NB4 (cell line): Measurements from ENCODE around the gene BRD1.

Experiments used
- DNase-seq: peaks from one replicate; pipeline ENCODE4 v3.0.0; 2010; ENCODE audit warnings: low read depth
- H3K4me3 ChIP-seq: one replicate; pipeline ENCODE4 v1.5.1; 2011; ENCODE audit warnings: mild to moderate bottlenecking, low read depth, low read length, moderate library complexity
- MYC ChIP-seq: IDR thresholded peaks from 2 replicates; pipeline ENCODE4 v1.6.1; 2011; ENCODE audit warnings: low read depth, low read length
- POLR2A ChIP-seq: IDR thresholded peaks from 2 replicates; pipeline ENCODE4 v1.6.1; 2011; ENCODE audit warnings: mild to moderate bottlenecking; ENCODE audit not compliant: insufficient read length; ENCODE audit errors: extremely low read depth
- TF ChIP-seq, protein P1 (sequence below): IDR thresholded peaks from 2 replicates; pipeline ENCODE4 v1.6.1; 2011; ENCODE audit warnings: low read depth, low read length
- TF ChIP-seq, protein P2 (sequence below): IDR thresholded peaks from one replicate; pipeline ENCODE4 v1.5.1; 2012; ENCODE audit warnings: low read depth, low read length

The BRD1 gene

DNA sequence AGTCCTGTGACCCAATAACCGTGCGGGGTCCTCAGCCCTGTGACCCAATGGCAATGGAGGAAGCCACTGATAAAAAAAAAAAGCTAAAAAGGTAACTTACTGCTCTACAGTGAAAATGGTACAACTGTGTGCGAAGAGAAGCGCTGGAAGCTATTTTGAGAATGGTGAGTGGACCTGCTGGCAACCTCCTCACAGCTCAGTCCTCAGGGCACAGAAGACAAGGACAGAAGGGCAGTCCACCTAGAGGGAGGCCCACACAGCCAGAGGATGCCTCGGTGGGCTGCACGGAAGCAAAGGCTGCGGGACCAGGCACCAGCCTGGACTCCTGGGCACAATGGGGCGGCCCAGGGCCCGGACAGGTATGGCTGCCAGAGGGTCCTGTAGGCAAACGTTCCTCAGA lies 35.6 kb downstream of the BRD1 start:
- DNase-seq: no peak
- TF ChIP-seq POLR2A (no peak), MYC (no peak)
- TF ChIP-seq, protein P1, sequence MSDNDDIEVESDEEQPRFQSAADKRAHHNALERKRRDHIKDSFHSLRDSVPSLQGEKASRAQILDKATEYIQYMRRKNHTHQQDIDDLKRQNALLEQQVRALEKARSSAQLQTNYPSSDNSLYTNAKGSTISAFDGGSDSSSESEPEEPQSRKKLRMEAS: no peak
- TF ChIP-seq, protein P2, sequence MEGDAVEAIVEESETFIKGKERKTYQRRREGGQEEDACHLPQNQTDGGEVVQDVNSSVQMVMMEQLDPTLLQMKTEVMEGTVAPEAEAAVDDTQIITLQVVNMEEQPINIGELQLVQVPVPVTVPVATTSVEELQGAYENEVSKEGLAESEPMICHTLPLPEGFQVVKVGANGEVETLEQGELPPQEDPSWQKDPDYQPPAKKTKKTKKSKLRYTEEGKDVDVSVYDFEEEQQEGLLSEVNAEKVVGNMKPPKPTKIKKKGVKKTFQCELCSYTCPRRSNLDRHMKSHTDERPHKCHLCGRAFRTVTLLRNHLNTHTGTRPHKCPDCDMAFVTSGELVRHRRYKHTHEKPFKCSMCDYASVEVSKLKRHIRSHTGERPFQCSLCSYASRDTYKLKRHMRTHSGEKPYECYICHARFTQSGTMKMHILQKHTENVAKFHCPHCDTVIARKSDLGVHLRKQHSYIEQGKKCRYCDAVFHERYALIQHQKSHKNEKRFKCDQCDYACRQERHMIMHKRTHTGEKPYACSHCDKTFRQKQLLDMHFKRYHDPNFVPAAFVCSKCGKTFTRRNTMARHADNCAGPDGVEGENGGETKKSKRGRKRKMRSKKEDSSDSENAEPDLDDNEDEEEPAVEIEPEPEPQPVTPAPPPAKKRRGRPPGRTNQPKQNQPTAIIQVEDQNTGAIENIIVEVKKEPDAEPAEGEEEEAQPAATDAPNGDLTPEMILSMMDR: no peak
- H3K4me3 ChIP-seq: no peak overlapping the region

DNA sequence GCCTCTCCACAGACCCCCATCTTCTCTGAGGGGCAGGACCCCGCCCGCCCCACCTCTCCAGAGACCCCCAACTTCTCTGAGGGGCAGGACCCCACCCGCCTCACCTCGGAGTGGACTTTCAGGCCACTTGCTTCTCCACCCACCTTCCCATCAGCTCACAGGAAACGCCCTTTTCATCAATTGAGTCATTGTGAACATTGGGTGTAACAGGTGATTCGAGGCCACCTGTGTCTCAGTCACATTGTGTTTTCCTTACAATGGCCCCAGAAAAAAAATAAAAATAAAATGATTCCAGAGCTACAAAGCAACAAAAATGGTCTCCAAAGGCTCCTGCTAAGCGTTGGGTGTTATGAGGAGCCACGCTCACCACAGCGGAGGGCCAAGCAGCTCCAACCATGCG lies 36.0 kb downstream of the BRD1 start:
- DNase-seq: no peak
- TF ChIP-seq, protein P1: no peak
- TF ChIP-seq, protein P2: no peak
- TF ChIP-seq POLR2A: no peak
- TF ChIP-seq MYC: no peak
- H3K4me3 ChIP-seq: no peak overlapping the region

DNA sequence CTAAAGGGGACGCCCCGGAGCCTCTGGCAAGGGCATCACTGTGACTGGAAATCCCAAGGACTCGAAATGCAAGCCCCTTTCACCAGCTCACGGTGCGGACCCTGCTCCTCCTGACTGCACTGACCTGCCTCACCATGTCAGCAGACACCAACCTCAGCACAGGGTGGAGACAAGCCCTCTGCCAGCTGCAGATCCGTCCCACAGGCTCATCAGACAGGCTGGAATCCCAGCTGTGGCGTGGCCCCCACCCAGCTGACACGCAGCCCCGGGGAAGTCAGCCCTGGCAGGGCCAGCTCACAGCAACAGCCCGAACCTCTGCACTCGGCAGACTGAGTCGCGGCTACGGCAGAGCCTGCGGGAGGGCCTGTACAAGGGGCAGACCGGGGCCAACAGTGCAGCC lies 36.8 kb downstream of the BRD1 start:
- no peak for DNase-seq
- no peak overlapping the region for H3K4me3 ChIP-seq
- TF ChIP-seq, protein P1: no peak
- TF ChIP-seq MYC (no peak), POLR2A (no peak)
- TF ChIP-seq, protein P2: no peak

DNA sequence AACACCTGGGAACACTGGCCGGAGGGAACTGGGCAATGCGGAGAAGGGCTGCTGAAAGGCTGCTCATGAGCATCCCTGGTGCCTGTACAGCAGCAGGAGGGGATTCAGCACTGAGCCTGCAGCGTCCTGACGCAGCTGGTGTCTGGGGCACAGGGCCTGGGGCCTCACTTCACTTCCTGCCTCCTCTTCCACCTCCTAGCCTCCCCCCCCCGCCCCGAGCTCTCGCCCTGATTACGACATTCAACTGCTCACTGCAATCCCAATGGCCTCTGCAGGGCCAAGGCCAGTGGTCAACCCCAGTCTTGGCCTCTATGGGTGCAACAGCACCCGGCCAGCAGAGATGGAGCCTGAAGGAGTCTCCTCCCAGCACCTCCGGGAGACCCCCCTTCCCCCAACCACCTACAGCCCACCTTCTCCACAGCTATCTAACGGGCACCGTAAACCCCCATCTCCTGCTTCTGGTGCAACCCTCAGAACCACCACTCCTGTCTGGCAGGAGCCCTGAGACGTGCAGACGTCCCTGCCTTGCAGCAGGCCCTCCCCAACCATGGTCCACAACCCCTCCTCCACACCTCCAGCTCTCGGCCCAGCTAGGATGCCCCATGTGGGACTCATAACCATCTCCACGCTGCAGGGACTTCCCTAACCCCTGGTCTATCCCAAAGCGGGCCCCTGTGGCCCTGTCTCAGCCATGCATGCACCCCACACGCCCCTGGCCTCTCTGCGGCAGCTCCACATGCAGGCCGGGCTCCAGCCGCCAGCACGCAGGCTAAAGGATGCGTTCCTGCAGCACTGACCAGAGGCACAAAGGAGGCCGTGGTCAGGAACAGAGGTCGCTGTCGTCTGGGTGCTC lies 38.2 kb downstream of the BRD1 start:
- peak; percentile 94 for DNase-seq
- TF ChIP-seq POLR2A (peak; percentile 21), MYC (no peak; the same call in none of the 2 replicates)
- TF ChIP-seq, protein P2: no peak
- TF ChIP-seq, protein P1: peak; percentile 26; the same call in 1 of the 2 replicates
- H3K4me3 ChIP-seq: peak overlapping the region; percentile 28

DNA sequence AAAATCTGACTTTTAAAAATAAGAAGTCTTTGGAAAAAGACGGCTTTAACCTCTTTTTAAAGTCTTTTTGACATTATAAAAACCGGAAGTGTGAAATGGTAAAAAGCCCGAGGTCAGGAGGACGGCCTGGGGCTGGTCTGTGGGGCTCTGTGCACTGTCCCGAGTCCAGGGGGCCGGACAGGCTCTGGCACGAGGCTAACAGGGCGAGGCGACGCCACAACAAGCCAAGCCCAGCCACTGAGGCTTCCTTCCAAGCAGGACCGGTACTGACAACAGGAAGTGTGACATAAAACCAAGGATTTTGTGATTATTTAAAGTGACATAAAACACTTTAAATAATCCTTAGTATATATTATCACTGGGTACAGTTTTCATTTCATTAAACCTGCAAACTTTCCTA lies 39.2 kb downstream of the BRD1 start:
- no peak overlapping the region for H3K4me3 ChIP-seq
- TF ChIP-seq MYC: no peak
- TF ChIP-seq, protein P2: no peak
- no peak for TF ChIP-seq POLR2A
- TF ChIP-seq, protein P1: no peak; the same call in 1 of the 2 replicates
- DNase-seq: peak; percentile 57
